GM19043 (cell line): ENCODE measurements around the gene ACE2.

Source experiments
- ATAC-seq: cut with Tn5 transposase; IDR thresholded peaks from one replicate; pipeline ENCODE4 v1.9.1; 2021; ENCODE audit warnings: low read depth; ENCODE audit not compliant: unreplicated experiment

Gene ACE2

DNA sequence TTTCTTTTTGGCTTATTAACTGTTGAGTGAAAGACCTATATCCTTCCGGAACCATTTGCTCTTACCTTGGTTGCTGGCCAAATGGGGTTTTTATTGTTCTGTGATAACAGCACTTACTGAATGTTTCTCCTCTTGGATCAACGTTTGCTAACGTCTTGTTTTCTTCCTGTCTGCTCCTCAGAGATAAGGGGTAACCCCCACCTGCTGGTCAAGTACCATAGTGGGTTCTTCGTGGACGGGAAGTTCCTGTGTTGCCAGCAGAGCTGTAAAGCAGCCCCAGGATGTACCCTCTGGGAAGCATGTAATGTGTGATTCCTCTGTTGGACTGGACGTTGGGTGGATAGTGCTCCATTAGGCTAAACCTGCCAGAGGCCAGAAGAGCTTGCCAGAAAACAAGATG, 84.8 kb downstream of the ACE2 start:
- no peak for ATAC-seq

DNA sequence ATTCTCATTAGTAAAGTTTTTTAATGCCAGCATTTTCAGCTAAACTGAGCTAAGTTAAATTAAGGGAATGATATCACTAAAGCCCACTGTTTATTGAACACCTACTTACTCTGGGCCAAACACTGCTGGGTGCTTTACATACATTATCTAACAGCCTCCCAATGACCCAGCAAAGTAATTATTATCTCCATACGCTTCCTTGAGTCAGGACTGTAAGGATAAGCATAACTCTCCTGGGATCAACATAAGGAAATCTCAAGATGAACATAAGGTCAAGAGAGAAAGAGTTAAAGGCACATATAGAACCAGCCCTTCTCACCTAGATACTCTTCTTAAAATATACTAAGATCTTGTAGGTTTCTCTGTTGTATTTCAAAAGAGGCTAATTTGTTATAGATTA, 86.5 kb downstream of the ACE2 start:
- no peak for ATAC-seq

DNA sequence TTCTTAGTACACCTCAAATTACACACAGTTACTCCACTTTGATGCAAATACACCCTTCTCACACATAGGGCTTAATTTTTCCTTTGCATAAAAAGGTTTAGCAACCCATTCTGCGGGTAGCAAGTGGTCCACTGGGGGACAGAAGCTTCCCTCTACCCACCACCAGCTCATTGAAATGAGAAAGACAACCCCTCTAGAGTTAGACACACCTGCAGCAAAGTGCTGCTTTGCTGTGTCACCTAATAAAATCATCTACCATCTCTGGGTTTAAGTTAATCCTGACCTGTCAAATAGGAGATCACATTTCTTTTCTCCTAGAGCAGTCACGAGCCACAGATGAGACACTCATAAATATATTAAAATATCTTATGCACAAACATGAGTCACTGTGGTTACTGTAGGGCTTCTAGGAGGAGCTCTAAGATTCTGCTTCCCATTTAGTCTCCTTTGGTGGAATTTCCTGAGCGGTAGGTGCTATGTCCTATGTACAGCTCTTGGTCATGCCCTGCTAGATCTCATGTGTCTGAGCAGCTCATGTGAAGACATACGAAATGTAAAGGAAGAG, 88.3 kb downstream of the ACE2 start:
- no peak for ATAC-seq

DNA sequence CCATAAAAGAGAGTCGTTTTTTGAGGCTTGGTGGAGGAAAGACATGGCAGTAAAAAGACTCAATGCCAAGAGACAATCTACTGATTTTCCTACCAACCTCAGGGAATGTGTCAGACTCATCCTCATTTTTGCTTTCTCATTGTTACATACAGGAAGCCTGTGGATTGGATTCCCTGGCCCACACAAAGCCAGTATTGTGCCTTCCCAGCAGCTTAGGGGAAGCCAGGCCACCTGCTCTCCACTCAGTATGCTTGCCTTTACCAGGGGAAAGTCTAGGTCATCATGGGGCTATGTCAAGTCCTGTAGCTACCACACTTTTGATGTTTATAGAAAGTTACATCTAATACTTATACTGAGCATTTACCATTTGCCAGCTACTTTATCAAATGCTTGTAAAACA, 89.2 kb downstream of the ACE2 start:
- no peak for ATAC-seq
